ENCODE measurements around the gene EXOSC1. TPM values are rescaled to one million over a fixed set of nuclear protein-coding genes. Genes with fewer than 3 reads are reported as not detected.
"Not testable (repeated sequence)": the region's sequence is repeated elsewhere in the genome, so short reads cannot be mapped to it uniquely, and the experiment has no call there.

The EXOSC1 gene
- polyA plus RNA-seq, 3 donors, result 34.7 to 60.6 (median 55.8) TPM

DNA sequence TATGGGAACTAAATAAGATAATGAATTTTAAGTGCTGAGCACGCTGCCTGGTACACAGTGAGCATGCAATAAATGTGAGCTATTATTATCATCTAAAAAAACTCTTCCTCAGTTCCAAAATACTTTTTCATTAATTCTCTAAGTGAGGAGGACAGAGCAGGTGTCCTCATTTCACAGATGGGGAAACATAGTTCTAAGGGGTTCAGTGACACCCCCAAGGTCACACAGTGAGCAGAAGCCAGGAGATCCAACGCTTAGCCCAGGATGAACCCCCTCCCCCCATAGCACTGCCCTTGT is 37.9 kb downstream of the EXOSC1 start:
- TF ChIP-seq, protein P1, sequence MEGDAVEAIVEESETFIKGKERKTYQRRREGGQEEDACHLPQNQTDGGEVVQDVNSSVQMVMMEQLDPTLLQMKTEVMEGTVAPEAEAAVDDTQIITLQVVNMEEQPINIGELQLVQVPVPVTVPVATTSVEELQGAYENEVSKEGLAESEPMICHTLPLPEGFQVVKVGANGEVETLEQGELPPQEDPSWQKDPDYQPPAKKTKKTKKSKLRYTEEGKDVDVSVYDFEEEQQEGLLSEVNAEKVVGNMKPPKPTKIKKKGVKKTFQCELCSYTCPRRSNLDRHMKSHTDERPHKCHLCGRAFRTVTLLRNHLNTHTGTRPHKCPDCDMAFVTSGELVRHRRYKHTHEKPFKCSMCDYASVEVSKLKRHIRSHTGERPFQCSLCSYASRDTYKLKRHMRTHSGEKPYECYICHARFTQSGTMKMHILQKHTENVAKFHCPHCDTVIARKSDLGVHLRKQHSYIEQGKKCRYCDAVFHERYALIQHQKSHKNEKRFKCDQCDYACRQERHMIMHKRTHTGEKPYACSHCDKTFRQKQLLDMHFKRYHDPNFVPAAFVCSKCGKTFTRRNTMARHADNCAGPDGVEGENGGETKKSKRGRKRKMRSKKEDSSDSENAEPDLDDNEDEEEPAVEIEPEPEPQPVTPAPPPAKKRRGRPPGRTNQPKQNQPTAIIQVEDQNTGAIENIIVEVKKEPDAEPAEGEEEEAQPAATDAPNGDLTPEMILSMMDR (IDR thresholded peaks at IDR 0.05), result no peak
- H3K4me1 Mint-ChIP-seq, result peaks cover 67% of the 10 kb centered on the region
- Histone ChIP-seq H3K9ac (ENCODE audit: insufficient read depth, low read length, poor library complexity, severe bottlenecking) (peak overlapping the region; percentile 35), H3K79me2 (ENCODE audit: insufficient read depth, low read length) (peaks cover 4% of the 10 kb centered on the region), H3K4me1 (ENCODE audit: control insufficient read depth in 1 of 2, insufficient read depth in 2 of 2, low read length in 2 of 2) (peaks cover 75 to 87% of the 10 kb centered on the region in 2 donors), H3K4me3 (replicated peaks in 1 of 3; ENCODE audit: low read depth in 2 of 3, low read length in 3 of 3) (peak overlapping the region in 1 of 3 experiments; percentile 31), H3K4me2 (replicated peaks; ENCODE audit: extremely low read depth, low read length, poor library complexity, severe bottlenecking) (peak overlapping the region; percentile 58), H2AFZ (ENCODE audit: insufficient read depth, low read depth, low read length, poor library complexity, severe bottlenecking) (no peak overlapping the region), H3K9me3 (replicated peaks in 1 of 2; ENCODE audit: control insufficient read depth in 1 of 2, insufficient read depth in 1 of 2, low read length in 2 of 2) (no peaks in the 10 kb centered on the region), H3K36me3 (replicated peaks in 1 of 2; ENCODE audit: control insufficient read depth in 1 of 2, insufficient read depth in 2 of 2, low read length in 2 of 2) (no peaks in the 10 kb centered on the region), H3K27me3 (ENCODE audit: control insufficient read depth in 2 of 2, insufficient read depth in 2 of 2, low read length in 2 of 2) (no peaks in the 10 kb centered on the region), H3K27ac (ENCODE audit: low read depth in 1 of 2, low read length in 2 of 2) (peak overlapping the region; percentile 85 to 86), H4K20me1 (ENCODE audit: insufficient read depth, low read length) (no peaks in the 10 kb centered on the region)
- H3K27ac Mint-ChIP-seq, result peak overlapping the region; percentile 95 to 99 (median 98)
- peaks cover 0 to 2% (median 0%) of the 10 kb centered on the region in 7 donors for H3K9me3 Mint-ChIP-seq
- no CpG with 5 or more reads among the region's 2 CpGs for WGBS (ENCODE audit: insufficient coverage)
- peaks cover 0 to under 1% of the 10 kb centered on the region in 2 donors for H3K36me3 Mint-ChIP-seq
- no peak for DNase-seq
- intact Hi-C loops (cut with micrococcal nuclease), result loop anchor here (1.0 to 5.0 kb wide), 3 partner anchors 14 to 89 kb away; partner anchors contain the start of genes MMS19 (in 1 of the 2) and UBTD1 (in 1 of the 2)
- H3K27me3 Mint-ChIP-seq (ENCODE audit: low read depth in 3 of 3), result no peaks in the 10 kb centered on the region
- peak overlapping the region; percentile 49 to 71 for H3K4me3 Mint-ChIP-seq

DNA sequence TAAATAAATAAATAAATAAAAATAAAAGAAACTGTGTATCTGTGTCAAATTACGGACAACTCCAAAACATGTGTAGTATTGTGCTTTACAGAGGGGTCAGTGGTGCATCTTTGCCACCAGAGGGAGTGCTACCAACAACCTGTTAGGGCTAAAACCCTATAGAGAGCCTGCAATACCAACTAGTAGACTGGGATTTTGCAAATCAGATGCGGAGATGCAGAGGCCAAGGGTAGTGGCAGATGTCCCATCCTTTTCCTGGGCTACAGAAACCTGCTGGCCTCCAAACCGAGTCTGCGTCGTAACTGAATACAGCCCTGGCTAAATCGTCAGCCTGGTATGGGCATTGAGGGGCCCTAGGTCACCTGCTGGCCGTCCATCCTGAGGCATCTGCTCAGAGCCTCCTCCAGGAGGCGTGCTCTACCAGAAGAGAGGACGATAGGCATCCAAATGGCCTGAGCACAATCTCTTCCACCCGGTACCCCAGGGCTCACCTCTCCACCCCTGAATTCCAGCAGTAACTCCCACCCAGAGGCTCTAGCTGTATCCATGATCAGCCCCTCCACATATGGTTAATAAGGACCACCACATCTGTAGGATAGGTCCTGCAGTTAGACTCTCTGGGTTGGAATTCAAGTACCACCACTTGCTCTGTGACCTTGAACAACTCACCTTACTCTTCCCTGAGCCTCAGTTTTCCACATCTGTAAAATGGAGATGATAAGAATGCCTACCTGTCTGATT is 38.4 kb downstream of the EXOSC1 start:
- peaks cover 75 to 87% of the 10 kb centered on the region in 2 donors for H3K4me1 ChIP-seq (ENCODE audit: control insufficient read depth in 1 of 2, insufficient read depth in 2 of 2, low read length in 2 of 2)
- Mint-ChIP-seq H3K27ac (peak overlapping the region; percentile 95 to 99 (median 98)), H3K4me1 (peaks cover 67% of the 10 kb centered on the region), H3K27me3 (ENCODE audit: low read depth in 3 of 3) (no peaks in the 10 kb centered on the region), H3K4me3 (peak overlapping the region; percentile 43 to 71), H3K36me3 (peaks cover 0 to 4% of the 10 kb centered on the region in 2 donors), H3K9me3 (peaks cover 0 to 2% (median 0%) of the 10 kb centered on the region in 7 donors)
- peak overlapping the region in 1 of 3 experiments; percentile 31 for H3K4me3 ChIP-seq (replicated peaks in 1 of 3; ENCODE audit: low read depth in 2 of 3, low read length in 3 of 3)
- H2AFZ ChIP-seq (ENCODE audit: insufficient read depth, low read depth, low read length, poor library complexity, severe bottlenecking), result peak overlapping the region; percentile 50
- peak overlapping the region; percentile 58 for H3K4me2 ChIP-seq (replicated peaks; ENCODE audit: extremely low read depth, low read length, poor library complexity, severe bottlenecking)
- H3K9ac ChIP-seq (ENCODE audit: insufficient read depth, low read length, poor library complexity, severe bottlenecking), result no peak overlapping the region
- H3K27ac ChIP-seq (ENCODE audit: low read depth in 1 of 2, low read length in 2 of 2), result peak overlapping the region; percentile 85 to 88
- WGBS (ENCODE audit: insufficient coverage), result 0% methylated on average over 8 of the region's 10 CpGs
- DNase-seq, result peak; percentile 74 to 80 (median 75)
- TF ChIP-seq, protein P1 (IDR thresholded peaks at IDR 0.05), result peak; percentile 84
- no peaks in the 10 kb centered on the region for H3K9me3 ChIP-seq (replicated peaks in 1 of 2; ENCODE audit: control insufficient read depth in 1 of 2, insufficient read depth in 1 of 2, low read length in 2 of 2)
- no peaks in the 10 kb centered on the region for H4K20me1 ChIP-seq (ENCODE audit: insufficient read depth, low read length)
- peaks cover 4% of the 10 kb centered on the region for H3K79me2 ChIP-seq (ENCODE audit: insufficient read depth, low read length)
- no peaks in the 10 kb centered on the region for H3K36me3 ChIP-seq (replicated peaks in 1 of 2; ENCODE audit: control insufficient read depth in 1 of 2, insufficient read depth in 2 of 2, low read length in 2 of 2)
- intact Hi-C loops (cut with micrococcal nuclease), result loop anchor here (1.0 to 5.0 kb wide), 2 partner anchors 15 to 90 kb away; partner anchors contain the start of genes MMS19 (in 1 of the 2) and UBTD1 (in 1 of the 2)
- H3K27me3 ChIP-seq (ENCODE audit: control insufficient read depth in 2 of 2, insufficient read depth in 2 of 2, low read length in 2 of 2), result no peaks in the 10 kb centered on the region

DNA sequence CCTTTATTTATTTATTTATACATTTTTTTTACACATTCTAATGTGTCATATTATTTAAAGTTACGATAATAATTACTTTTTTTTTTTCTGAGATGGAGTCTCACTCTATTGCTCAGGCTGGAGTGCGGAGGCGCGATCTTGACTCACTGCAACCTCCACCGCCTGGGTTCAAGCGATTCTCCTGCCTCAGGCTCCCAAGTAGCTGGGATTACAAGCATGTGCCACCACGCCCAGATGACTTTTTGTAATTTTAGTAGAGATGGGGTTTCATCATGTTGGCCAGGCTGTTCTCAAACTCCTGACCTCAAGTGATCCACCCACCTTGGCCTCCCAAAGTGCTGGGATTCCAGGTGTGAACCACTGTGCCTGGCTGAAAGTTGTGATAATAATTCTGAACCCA is 39.3 kb downstream of the EXOSC1 start:
- DNase-seq; H3K9me3 ChIP-seq (replicated peaks in 1 of 2; ENCODE audit: control insufficient read depth in 1 of 2, insufficient read depth in 1 of 2, low read length in 2 of 2); H3K79me2 ChIP-seq (ENCODE audit: insufficient read depth, low read length); H3K36me3 Mint-ChIP-seq; H3K9me3 Mint-ChIP-seq; H2AFZ ChIP-seq (ENCODE audit: insufficient read depth, low read depth, low read length, poor library complexity, severe bottlenecking); H3K27me3 Mint-ChIP-seq (ENCODE audit: low read depth in 3 of 3); H3K27me3 ChIP-seq (ENCODE audit: control insufficient read depth in 2 of 2, insufficient read depth in 2 of 2, low read length in 2 of 2); H3K36me3 ChIP-seq (replicated peaks in 1 of 2; ENCODE audit: control insufficient read depth in 1 of 2, insufficient read depth in 2 of 2, low read length in 2 of 2); H4K20me1 ChIP-seq (ENCODE audit: insufficient read depth, low read length): not testable (repeated sequence)
- Histone ChIP-seq H3K27ac (ENCODE audit: low read depth in 1 of 2, low read length in 2 of 2) (peak overlapping the region; percentile 88 to 90), H3K4me2 (replicated peaks; ENCODE audit: extremely low read depth, low read length, poor library complexity, severe bottlenecking) (peak overlapping the region; percentile 15), H3K4me1 (ENCODE audit: control insufficient read depth in 1 of 2, insufficient read depth in 2 of 2, low read length in 2 of 2) (peaks cover 78 to 90% of the 10 kb centered on the region in 2 donors), H3K9ac (ENCODE audit: insufficient read depth, low read length, poor library complexity, severe bottlenecking) (peak overlapping the region; percentile 51), H3K4me3 (replicated peaks in 1 of 3; ENCODE audit: low read depth in 2 of 3, low read length in 3 of 3) (peak overlapping the region in 1 of 3 experiments; percentile 55)
- no CpG with 5 or more reads among the region's 7 CpGs for WGBS (ENCODE audit: insufficient coverage)
- Mint-ChIP-seq H3K4me3 (peak overlapping the region in 1 of 2 donors; percentile 56), H3K4me1 (peaks cover 67% of the 10 kb centered on the region), H3K27ac (peak overlapping the region; percentile 95 to 99 (median 98))
- intact Hi-C loops (cut with micrococcal nuclease), result loop anchor here in 1 of 2 donors (5.0 kb wide), 1 partner anchor 91 kb away; the partner anchor contains the start of genes MMS19 and UBTD1

Measured in CD14-positive monocyte (primary cell).